HEK293T (cell line): Measurements from ENCODE around the gene GPR149.

Experiments
- CTCF ChIA-PET: fragments of 350-600 bp; formaldehyde crosslinking; extraction: SDS; loops from one replicate; lab custom pipeline; 2021; ENCODE audit warnings: antibody characterized with exemption, inconsistent platforms; lab: Yijun Ruan, JAX
- POLR2A ChIA-PET: fragments of 350-600 bp; formaldehyde crosslinking; extraction: SDS; loops from one replicate; lab custom pipeline; 2020; ENCODE audit warnings: antibody characterized with exemption, inconsistent platforms; lab: Yijun Ruan, JAX
- DNase-seq: peaks from one replicate; pipeline ENCODE4 v3.0.0; 2012; ENCODE audit warnings: mixed read lengths; ENCODE audit errors: extremely low spot score
- ARNT ChIP-seq: fragments of 450-650 bp; IDR thresholded peaks from 2 replicates; pipeline ENCODE4 v1.6.1; 2017; ENCODE audit warnings: mild to moderate bottlenecking
- BHLHE40 ChIP-seq: fragments of 450-650 bp; IDR thresholded peaks from 2 replicates; pipeline ENCODE4 v1.6.1; 2016; ENCODE audit warnings: mild to moderate bottlenecking, moderate library complexity, borderline replicate concordance
- CTBP1 ChIP-seq: fragments of 450-650 bp; IDR thresholded peaks from 2 replicates; pipeline ENCODE4 v1.6.1; 2016; ENCODE audit warnings: borderline replicate concordance
- ELF4 ChIP-seq: fragments of 450-650 bp; IDR thresholded peaks from 2 replicates; pipeline ENCODE4 v1.6.1; 2017; ENCODE audit warnings: antibody characterized with exemption
- FOXA1 ChIP-seq: fragments of 450-650 bp; IDR thresholded peaks from 2 replicates; pipeline ENCODE4 v1.6.1; 2016; ENCODE audit warnings: mild to moderate bottlenecking
- FOXK2 ChIP-seq: fragments of 450-650 bp; IDR thresholded peaks from 2 replicates; pipeline ENCODE4 v1.6.1; 2016; ENCODE audit warnings: mild to moderate bottlenecking
- FOXM1 ChIP-seq: fragments of 450-650 bp; IDR thresholded peaks from 2 replicates; pipeline ENCODE4 v1.6.1; 2017; ENCODE audit warnings: mild to moderate bottlenecking, borderline replicate concordance
- HDGF ChIP-seq: fragments of 450-650 bp; IDR thresholded peaks from 2 replicates; pipeline ENCODE4 v1.6.1; 2017; ENCODE audit warnings: antibody characterized with exemption, borderline replicate concordance
- L3MBTL2 ChIP-seq: fragments of 450-650 bp; conservative IDR thresholded peaks from 2 replicates; pipeline ENCODE4 v1.6.1; 2016; ENCODE audit warnings: mild to moderate bottlenecking
- LEF1 ChIP-seq: fragments of 450-650 bp; IDR thresholded peaks from 2 replicates; pipeline ENCODE4 v1.6.1; 2017; ENCODE audit warnings: mild to moderate bottlenecking, borderline replicate concordance
- NFRKB ChIP-seq: fragments of 450-650 bp; IDR thresholded peaks from 2 replicates; pipeline ENCODE4 v1.6.1; 2016; ENCODE audit warnings: mild to moderate bottlenecking, moderate library complexity
- SP1 ChIP-seq: fragments of 450-650 bp; IDR thresholded peaks from 2 replicates; pipeline ENCODE4 v1.6.1; 2017
- SUZ12 ChIP-seq: fragments of 450-650 bp; IDR thresholded peaks from 2 replicates; pipeline ENCODE4 v1.6.1; 2016; ENCODE audit warnings: mild to moderate bottlenecking
- TARDBP ChIP-seq: fragments of 450-650 bp; IDR thresholded peaks from 2 replicates; pipeline ENCODE4 v1.6.1; 2016
- ZNF384 ChIP-seq: fragments of 450-650 bp; IDR thresholded peaks from 2 replicates; pipeline ENCODE4 v1.6.1; 2016
- TF ChIP-seq, protein P1 (sequence below): fragments of 450-650 bp; IDR thresholded peaks from 2 replicates; pipeline ENCODE4 v1.6.1; 2016

Gene GPR149

DNA sequence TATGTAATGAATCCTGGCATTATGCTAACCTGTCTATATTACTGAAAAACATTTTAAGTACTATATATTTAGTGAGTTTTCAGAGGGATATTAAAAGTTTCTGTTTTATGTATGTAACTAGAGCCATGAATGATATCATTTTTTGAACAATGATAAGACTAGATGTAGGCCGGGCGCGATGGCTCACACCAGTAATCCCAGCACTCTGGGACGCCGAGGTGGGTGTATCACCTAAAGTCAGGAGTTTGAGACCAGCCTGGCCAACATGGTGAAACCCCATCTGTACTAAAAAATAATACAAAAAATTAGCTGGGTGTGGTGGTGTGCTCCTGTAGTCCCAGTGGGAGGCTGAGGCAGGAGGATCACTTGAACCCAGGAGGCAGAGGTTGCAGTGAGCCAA lies 139.8 kb downstream of the GPR149 start:
- ChIA-PET POLR2A (no interaction called here), CTCF (no interaction called here)
- TF ChIP-seq FOXM1 (no peak), LEF1 (no peak), NFRKB (no peak), L3MBTL2 (no peak), SP1 (no peak), ZNF384 (no peak), ELF4 (no peak), CTBP1 (no peak), FOXA1 (no peak), FOXK2 (no peak), ARNT (no peak), SUZ12 (no peak), TARDBP (no peak), HDGF (no peak), BHLHE40 (no peak)
- TF ChIP-seq, protein P1, sequence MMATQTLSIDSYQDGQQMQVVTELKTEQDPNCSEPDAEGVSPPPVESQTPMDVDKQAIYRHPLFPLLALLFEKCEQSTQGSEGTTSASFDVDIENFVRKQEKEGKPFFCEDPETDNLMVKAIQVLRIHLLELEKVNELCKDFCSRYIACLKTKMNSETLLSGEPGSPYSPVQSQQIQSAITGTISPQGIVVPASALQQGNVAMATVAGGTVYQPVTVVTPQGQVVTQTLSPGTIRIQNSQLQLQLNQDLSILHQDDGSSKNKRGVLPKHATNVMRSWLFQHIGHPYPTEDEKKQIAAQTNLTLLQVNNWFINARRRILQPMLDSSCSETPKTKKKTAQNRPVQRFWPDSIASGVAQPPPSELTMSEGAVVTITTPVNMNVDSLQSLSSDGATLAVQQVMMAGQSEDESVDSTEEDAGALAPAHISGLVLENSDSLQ, result no peak
- no peak for DNase-seq
